Tibial nerve (tissue), 4 donors: Measurements from ENCODE around the gene SLC13A4. TPM values are rescaled to one million over a fixed set of nuclear protein-coding genes. Genes with fewer than 3 reads are reported as not detected.

Experiments
- DNase-seq, 2 donors: peaks; one replicate each; pipeline ENCODE4 v3.0.0-alpha.2; 2019; ENCODE audit warnings: low spot score in 2 of 2
- H3K27ac ChIP-seq, 4 donors: fragments of 200-600 bp; sonication (generic) in 3 of 4; one replicate each; pipeline ENCODE4 v1.5.1; 2017 to 2019; ENCODE audit warnings: mild to moderate bottlenecking in 1 of 4
- H3K27me3 ChIP-seq, 2 donors: fragments of 200-600 bp; sonication (generic) in 1 of 2; one replicate each; pipeline versions ENCODE4 v1.5.1 to v1.6.0; 2017 to 2019
- H3K36me3 ChIP-seq, 3 donors: fragments of 200-600 bp; sonication (generic); one replicate each; pipeline ENCODE4 v1.5.1; 2018 to 2019
- H3K4me1 ChIP-seq, 4 donors: fragments of 200-600 bp; sonication (generic) in 3 of 4; one replicate each; pipeline ENCODE4 v1.5.1; 2017 to 2019
- H3K4me3 ChIP-seq, 4 donors: fragments of 200-600 bp; sonication (generic) in 3 of 4; one replicate each; pipeline ENCODE4 v1.5.1; 2017 to 2019; ENCODE audit warnings: mild to moderate bottlenecking in 1 of 4, moderate library complexity in 1 of 4
- H3K9me3 ChIP-seq, 4 donors: fragments of 200-600 bp; sonication (generic) in 3 of 4; one replicate each; pipeline ENCODE4 v1.5.1; 2017 to 2019
- EP300 ChIP-seq, 2 donors: sonication (generic); formaldehyde crosslinking; IDR thresholded peaks; one replicate each; pipeline ENCODE4 v1.6.1; 2017; ENCODE audit warnings: antibody characterized with exemption in 2 of 2, mild to moderate bottlenecking in 1 of 2
- POLR2A ChIP-seq, 2 donors: fragments of 450-650 bp; IDR thresholded peaks; one replicate each; pipeline ENCODE4 v1.6.1; 2017; ENCODE audit warnings: antibody characterized with exemption in 2 of 2, mild to moderate bottlenecking in 2 of 2, moderate library complexity in 2 of 2
- WGBS, 2 donors: methylation state at CpG; one replicate each; pipeline ENCODE4 v1.1.5; 2018; 5-methylcytosine and 5-hydroxymethylcytosine counted together
- total RNA-seq, 4 donors: library from RNA; depleted of rRNA; stranded (reverse); fragments of >200 nt; gene quantifications; one replicate each; pipeline ENCODE4 v1.1.0, GENCODE V29; 2016
- TF ChIP-seq, protein P1 (sequence below), 5 experiments: fragments of 200-600 bp in 3 of 5; fragments of 450-650 bp in 2 of 5; sonication (generic) in 3 of 5; IDR thresholded peaks; one replicate each; pipeline ENCODE4 v1.5.1; 2016 to 2019; ENCODE audit warnings: antibody characterized with exemption in 5 of 5, mild to moderate bottlenecking in 3 of 5, moderate library complexity in 2 of 5

SLC13A4 gene
- total RNA-seq, 4 donors from 2014 or later: not detected

- Histone ChIP-seq H3K9me3 (no peaks in the 10 kb centered on the region), H3K4me3 (no peak overlapping the region), H3K4me1 (peaks cover 0 to 6% (median 0%) of the 10 kb centered on the region in 4 donors), H3K27ac (no peak overlapping the region), H3K36me3 (peaks cover 0 to 4% (median 0%) of the 10 kb centered on the region in 3 donors), H3K27me3 (peaks cover 0 to 4% of the 10 kb centered on the region in 2 donors)
- 61 to 82% methylated on average over 4 of the region's 4 CpGs for WGBS, 2 donors
- no peak for DNase-seq
- TF ChIP-seq POLR2A (IDR thresholded peaks at IDR 0.05): no peak
- TF ChIP-seq, protein P1, sequence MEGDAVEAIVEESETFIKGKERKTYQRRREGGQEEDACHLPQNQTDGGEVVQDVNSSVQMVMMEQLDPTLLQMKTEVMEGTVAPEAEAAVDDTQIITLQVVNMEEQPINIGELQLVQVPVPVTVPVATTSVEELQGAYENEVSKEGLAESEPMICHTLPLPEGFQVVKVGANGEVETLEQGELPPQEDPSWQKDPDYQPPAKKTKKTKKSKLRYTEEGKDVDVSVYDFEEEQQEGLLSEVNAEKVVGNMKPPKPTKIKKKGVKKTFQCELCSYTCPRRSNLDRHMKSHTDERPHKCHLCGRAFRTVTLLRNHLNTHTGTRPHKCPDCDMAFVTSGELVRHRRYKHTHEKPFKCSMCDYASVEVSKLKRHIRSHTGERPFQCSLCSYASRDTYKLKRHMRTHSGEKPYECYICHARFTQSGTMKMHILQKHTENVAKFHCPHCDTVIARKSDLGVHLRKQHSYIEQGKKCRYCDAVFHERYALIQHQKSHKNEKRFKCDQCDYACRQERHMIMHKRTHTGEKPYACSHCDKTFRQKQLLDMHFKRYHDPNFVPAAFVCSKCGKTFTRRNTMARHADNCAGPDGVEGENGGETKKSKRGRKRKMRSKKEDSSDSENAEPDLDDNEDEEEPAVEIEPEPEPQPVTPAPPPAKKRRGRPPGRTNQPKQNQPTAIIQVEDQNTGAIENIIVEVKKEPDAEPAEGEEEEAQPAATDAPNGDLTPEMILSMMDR (IDR thresholded peaks at IDR 0.05): no peak
- TF ChIP-seq EP300 (IDR thresholded peaks at IDR 0.05): no peak
These were observed 15.7 kb downstream of the SLC13A4 start for GRCh38 chr7:135712182-135712782.

DNA sequence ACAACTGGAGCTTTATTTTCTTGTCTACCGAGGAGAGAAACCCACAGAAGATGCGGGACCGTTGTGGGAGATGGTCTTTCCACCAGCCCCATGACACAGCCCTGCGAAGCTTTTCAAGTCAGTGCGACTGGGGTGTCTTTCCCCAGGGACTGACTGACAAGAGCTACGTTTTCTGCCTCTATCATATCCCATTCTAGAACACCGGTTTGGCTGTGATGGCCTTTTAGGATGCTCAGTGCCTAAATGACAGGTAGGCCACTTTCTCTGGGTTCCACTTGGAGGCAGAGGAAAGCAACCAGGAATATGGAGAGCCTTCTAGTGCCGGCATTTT lies 16.9 kb downstream of the SLC13A4 start:
- Histone ChIP-seq H3K9me3 (no peaks in the 10 kb centered on the region), H3K4me3 (no peak overlapping the region), H3K4me1 (peaks cover 0 to 6% (median 0%) of the 10 kb centered on the region in 4 donors), H3K27ac (no peak overlapping the region), H3K36me3 (peaks cover 0 to 4% (median 0%) of the 10 kb centered on the region in 3 donors), H3K27me3 (no peaks in the 10 kb centered on the region)
- no peak for TF ChIP-seq EP300 (IDR thresholded peaks at IDR 0.05)
- no peak for DNase-seq
- 55 to 60% methylated on average over 8 of the region's 8 CpGs for WGBS, 2 donors

DNA sequence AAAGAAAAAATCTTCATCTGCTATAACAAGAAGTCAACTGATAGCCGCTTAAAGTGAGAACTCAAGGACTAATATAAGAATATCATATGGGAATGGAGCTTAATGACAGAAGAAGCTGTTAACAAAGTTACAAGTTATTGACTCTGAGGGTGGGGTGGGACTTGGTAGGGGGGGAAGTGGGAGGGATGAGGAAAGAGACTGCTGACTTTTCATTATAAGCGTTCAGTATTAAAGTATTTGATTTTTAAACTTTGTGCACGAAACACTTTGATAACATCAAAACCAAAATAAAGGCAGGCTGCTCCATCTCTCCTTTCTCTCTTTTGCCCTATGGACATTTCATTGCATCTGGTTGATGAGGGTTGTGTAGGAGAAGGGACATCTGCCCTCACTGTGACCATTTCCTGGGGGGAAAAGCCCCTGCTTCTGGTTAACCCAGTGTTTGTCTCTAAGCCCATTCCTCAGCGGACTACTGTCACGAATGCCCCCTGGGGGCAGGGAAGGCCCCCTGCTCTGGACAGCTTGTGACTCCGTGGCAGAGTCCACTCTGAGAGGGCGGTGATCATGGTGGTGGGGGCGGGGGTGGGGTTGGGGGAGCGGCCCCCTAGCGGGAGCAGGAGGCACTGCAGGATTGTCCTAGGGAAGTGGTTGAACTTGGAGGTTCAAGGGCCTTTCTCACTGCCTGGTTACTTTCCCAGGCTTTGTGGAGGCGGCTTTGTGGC lies 17.4 kb downstream of the SLC13A4 start:
- Histone ChIP-seq H3K4me1 (peaks cover 0 to 6% (median 0%) of the 10 kb centered on the region in 4 donors), H3K9me3 (no peaks in the 10 kb centered on the region), H3K27me3 (no peaks in the 10 kb centered on the region), H3K36me3 (peaks cover 0 to 4% (median 0%) of the 10 kb centered on the region in 3 donors), H3K27ac (no peak overlapping the region), H3K4me3 (no peak overlapping the region)
- DNase-seq: no peak
- 43 to 46% methylated on average over 8 of the region's 11 CpGs for WGBS, 2 donors
- TF ChIP-seq POLR2A (IDR thresholded peaks at IDR 0.05) (no peak), EP300 (IDR thresholded peaks at IDR 0.05) (no peak)
- TF ChIP-seq, protein P1 (IDR thresholded peaks at IDR 0.05): peak in 3 of 5 experiments; percentile 32 to 36 (median 35)

GRCh38 chr7:135709508-135709907 lies 18.5 kb downstream of the SLC13A4 start:
- Histone ChIP-seq H3K9me3 (no peaks in the 10 kb centered on the region), H3K27me3 (no peaks in the 10 kb centered on the region), H3K4me1 (peaks cover 0 to 6% (median 0%) of the 10 kb centered on the region in 4 donors), H3K36me3 (peaks cover 0 to 4% (median 0%) of the 10 kb centered on the region in 3 donors), H3K27ac (no peak overlapping the region), H3K4me3 (no peak overlapping the region)
- no peak for TF ChIP-seq EP300 (IDR thresholded peaks at IDR 0.05)
- no peak for TF ChIP-seq POLR2A (IDR thresholded peaks at IDR 0.05)
- TF ChIP-seq, protein P1 (IDR thresholded peaks at IDR 0.05): no peak
- DNase-seq: no peak
- WGBS, 2 donors: 80 to 86% methylated on average over 3 of the region's 3 CpGs

DNA sequence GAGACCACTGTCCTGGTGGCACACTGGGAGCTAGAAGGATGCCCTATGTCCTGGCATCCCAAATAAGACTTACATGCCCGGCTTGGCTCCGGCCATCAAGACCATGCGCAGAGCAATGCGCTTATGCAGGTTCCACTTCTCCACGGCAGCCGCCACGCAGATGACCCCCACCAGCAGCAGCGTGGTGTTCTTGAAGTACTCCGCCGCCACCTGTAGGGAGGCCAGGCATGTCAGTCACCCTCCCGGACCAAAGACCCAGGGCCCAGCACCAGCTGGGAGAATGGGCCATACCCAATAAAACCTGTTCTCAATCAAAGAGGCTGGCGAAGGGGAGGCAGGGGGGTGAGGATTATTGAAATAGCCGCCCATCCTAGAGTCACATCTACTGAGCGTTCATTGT lies 19.9 kb downstream of the SLC13A4 start:
- Histone ChIP-seq H3K27ac (no peak overlapping the region), H3K9me3 (no peaks in the 10 kb centered on the region), H3K4me3 (no peak overlapping the region), H3K36me3 (peaks cover 0 to 8% (median 0%) of the 10 kb centered on the region in 3 donors), H3K4me1 (peaks cover 0 to 6% (median 0%) of the 10 kb centered on the region in 4 donors), H3K27me3 (no peaks in the 10 kb centered on the region)
- no peak for TF ChIP-seq EP300 (IDR thresholded peaks at IDR 0.05)
- TF ChIP-seq POLR2A (IDR thresholded peaks at IDR 0.05): no peak
- TF ChIP-seq, protein P1 (IDR thresholded peaks at IDR 0.05): no peak
- WGBS, 2 donors: 89 to 90% methylated on average over 14 of the region's 14 CpGs
- DNase-seq: no peak
